Endothelial cell of umbilical vein (primary cell): Measurements from ENCODE around the gene GCGR. TPM values are rescaled to one million over a fixed set of nuclear protein-coding genes. Genes with fewer than 3 reads are reported as not detected.

Experiments
- BruUV-seq: library from RNA; stranded (reverse); fragments of 400-500 nt; replicated peaks from 2 replicates; lab custom pipeline; 2021; lab: Mats Ljungman, UMichigan
- CTCF ChIA-PET: fragments of 300-600, 350-600 bp; sonication (Branson Sonifier 250); formaldehyde crosslinking; loops from one replicate; lab custom pipeline; 2021; ENCODE audit warnings: antibody characterized with exemption, inconsistent platforms; lab: Charles Lee
- POLR2A ChIA-PET: fragments of 300-600, 350-600 bp; sonication (Branson Sonifier 250); formaldehyde crosslinking; loops from one replicate; lab custom pipeline; 2021; ENCODE audit warnings: antibody characterized with exemption, inconsistent platforms; lab: Charles Lee
- DNase-seq: peaks from one replicate; pipeline ENCODE4 v3.0.0-alpha.2; 2011; ENCODE audit warnings: low read depth, low spot score
- FAIRE-seq: peaks from 2 replicates; lab custom pipeline; 2011; peaks lifted over from hg19 to GRCh38; lab: Jason Lieb, UNC
- H2AFZ ChIP-seq: 2 replicates; pipeline ENCODE4 v1.6.0; 2012; ENCODE audit warnings: low read depth, low read length, control low read depth, inconsistent platforms
- H3K27ac ChIP-seq: 2 replicates; pipeline ENCODE4 v1.5.1; 2011; ENCODE audit warnings: low read depth, mild to moderate bottlenecking, control low read depth, low read length, moderate library complexity; ENCODE audit not compliant: insufficient read depth
- H3K27me3 ChIP-seq, 2 experiments: 2 replicates each; pipeline versions ENCODE4 v1.6.0 to v1.6.1; 2011; ENCODE audit warnings: low read length in 2 of 2, mixed read lengths in 1 of 2; ENCODE audit not compliant: control insufficient read depth in 2 of 2, insufficient read depth in 2 of 2
- H3K36me3 ChIP-seq, 2 experiments: 2 replicates in 1 of 2; 3 replicates in 1 of 2; pipeline ENCODE4 v1.5.1; 2011; ENCODE audit warnings: low read length in 2 of 2, mild to moderate bottlenecking in 1 of 2, moderate library complexity in 1 of 2; ENCODE audit not compliant: control insufficient read depth in 2 of 2, insufficient read depth in 2 of 2; ENCODE audit errors: extremely low read depth in 1 of 2
- H3K4me1 ChIP-seq: 3 replicates; pipeline ENCODE4 v1.5.1; 2011; ENCODE audit warnings: mild to moderate bottlenecking, low read length; ENCODE audit not compliant: control insufficient read depth, insufficient read depth; ENCODE audit errors: extremely low read depth
- H3K4me2 ChIP-seq: 2 replicates; pipeline ENCODE4 v1.6.1; 2011; ENCODE audit warnings: low read length, control low read depth, mixed read lengths; ENCODE audit not compliant: insufficient read depth
- H3K4me3 ChIP-seq, 3 experiments: fragments of 200-600 bp in 1 of 3; sonication (generic), shearing (Covaris generic) in 1 of 3; replicated peaks in 1 of 3; 2 replicates each; pipeline ENCODE4 v1.5.1; 2011 to 2016; ENCODE audit warnings: control low read depth in 3 of 3, low read length in 3 of 3, mild to moderate bottlenecking in 2 of 3, inconsistent platforms in 1 of 3, low read depth in 1 of 3, moderate library complexity in 1 of 3; ENCODE audit not compliant: insufficient read depth in 1 of 3
- H3K79me2 ChIP-seq: 2 replicates; pipeline ENCODE4 v1.6.0; 2012; ENCODE audit warnings: low read length, inconsistent platforms; ENCODE audit not compliant: control insufficient read depth, insufficient read depth
- H3K9ac ChIP-seq: replicated peaks from 2 replicates; pipeline ENCODE3; 2011; ENCODE audit warnings: low read length, control low read depth; ENCODE audit not compliant: insufficient read depth; ENCODE audit errors: extremely low read depth
- H3K9me1 ChIP-seq: replicated peaks from 3 replicates; pipeline ENCODE4 v1.6.0; 2011; ENCODE audit warnings: mild to moderate bottlenecking, low read length; ENCODE audit not compliant: control insufficient read depth, insufficient read depth; ENCODE audit errors: extremely low read depth
- H3K9me3 ChIP-seq: replicated peaks from 2 replicates; pipeline ENCODE4 v1.5.1; 2012; ENCODE audit warnings: low read length, inconsistent platforms; ENCODE audit not compliant: control insufficient read depth, insufficient read depth
- H4K20me1 ChIP-seq: replicated peaks from 2 replicates; pipeline ENCODE3; 2011; ENCODE audit warnings: mild to moderate bottlenecking, low read length; ENCODE audit not compliant: control insufficient read depth, insufficient read depth; ENCODE audit errors: extremely low read depth
- CTCF ChIP-seq, 2 donors: IDR thresholded peaks; 1 replicate in 1 of 2; 2 replicates in 1 of 2; pipeline ENCODE4 v1.5.1; 2011; ENCODE audit warnings: low read length in 2 of 2, mild to moderate bottlenecking in 2 of 2, moderate library complexity in 2 of 2, control low read depth in 1 of 2, inconsistent platforms in 1 of 2, low read depth in 1 of 2; ENCODE audit not compliant: insufficient read depth in 1 of 2; ENCODE audit errors: extremely low read depth in 1 of 2
- EZH2 ChIP-seq: IDR thresholded peaks from 2 replicates; pipeline ENCODE4 v1.6.1; 2012; ENCODE audit warnings: borderline replicate concordance, low read depth, mild to moderate bottlenecking, moderate library complexity, low read length, inconsistent platforms; ENCODE audit not compliant: severe bottlenecking
- FOS ChIP-seq: IDR thresholded peaks from 2 replicates; pipeline ENCODE4 v1.6.1; 2011; ENCODE audit warnings: mild to moderate bottlenecking, low read length, moderate library complexity, borderline replicate concordance; ENCODE audit not compliant: insufficient read depth
- GATA2 ChIP-seq: IDR thresholded peaks from 2 replicates; pipeline ENCODE4 v1.7.0; 2011; ENCODE audit warnings: low read depth, mild to moderate bottlenecking, moderate library complexity, mixed read lengths, low read length; ENCODE audit not compliant: insufficient read length, insufficient read depth
- JUN ChIP-seq: IDR thresholded peaks from 2 replicates; pipeline ENCODE4 v1.6.1; 2011; ENCODE audit warnings: borderline replicate concordance, low read depth; ENCODE audit not compliant: insufficient read length, insufficient read depth
- MAX ChIP-seq: IDR thresholded peaks from 2 replicates; pipeline ENCODE4 v1.6.1; 2011; ENCODE audit not compliant: insufficient read depth, insufficient read length
- MYC ChIP-seq: IDR thresholded peaks from one replicate; pipeline ENCODE4 v1.6.1; 2011; ENCODE audit warnings: mild to moderate bottlenecking, low read depth, low read length
- POLR2A ChIP-seq: IDR thresholded peaks from 2 replicates; pipeline ENCODE4 v1.6.1; 2012; ENCODE audit warnings: low read depth, mild to moderate bottlenecking, control low read depth, low read length
- POLR2AphosphoS5 ChIP-seq: IDR thresholded peaks from 2 replicates; pipeline ENCODE4 v1.6.1; 2012; ENCODE audit warnings: low read depth, mild to moderate bottlenecking, control low read depth, low read length, moderate library complexity; ENCODE audit not compliant: insufficient read depth
- dilution Hi-C: fragments of 300-500 bp; cut with MboI; formaldehyde crosslinking; loops from one replicate; pipeline ENCODE4 v1.15.0; 2019; ENCODE audit warnings: low sequenced_read_pairs; ENCODE audit not compliant: extremely low pct_ligation_motif_present
- intact Hi-C: fragments of 100-400 bp; cut with micrococcal nuclease; formaldehyde crosslinking; loops from one replicate; pipeline ENCODE4 v1.10.0; 2022
- polyA plus RNA-seq, 4 experiments: library from polyadenylated mRNA; depleted of rRNA in 3 of 4; stranded (reverse) in 3 of 4; unstranded in 1 of 4; fragments of >200 nt; gene quantifications; 2 replicates each; pipeline versions ENCODE4 v1.2.1 to v1.2.3, GENCODE V29; 2011 to 2012; ENCODE audit warnings: missing spikeins in 1 of 4
- total RNA-seq: library from RNA; stranded (reverse); gene quantifications from 2 replicates; pipeline ENCODE4 v1.2.3, GENCODE V29; 2021

GCGR gene
- total and polyA plus RNA-seq, 2 donors (not counting 3 experiments of a cell fraction or from before 2014, with no cell fraction given) = not detected

DNA sequence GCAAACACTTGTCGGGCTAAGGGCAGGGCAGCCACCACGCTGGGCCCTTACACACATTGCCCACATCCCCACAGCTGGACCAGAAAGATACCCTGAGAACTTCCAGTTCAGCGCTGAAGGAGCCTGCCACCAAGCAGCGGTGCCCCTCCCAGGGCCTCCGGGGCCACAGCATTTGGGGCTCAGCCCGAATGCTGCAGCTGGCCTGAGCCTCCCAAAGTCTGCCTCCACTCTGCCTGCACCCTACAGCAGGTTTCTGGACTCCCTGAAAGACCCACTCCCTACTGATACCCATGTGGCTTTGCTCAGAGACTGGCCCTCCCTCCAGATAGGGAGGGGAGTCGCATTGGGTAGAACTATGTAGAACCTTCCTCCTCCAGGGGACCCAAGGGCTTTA, 27.6 kb downstream of the GCGR start:
- H3K27me3 ChIP-seq = no peaks in the 10 kb centered on the region
- H4K20me1 ChIP-seq = no peaks in the 10 kb centered on the region
- H3K4me1 ChIP-seq = peaks cover 11% of the 10 kb centered on the region
- dilution Hi-C loops (no loop called here), intact Hi-C loops (no loop called here)
- no TSS peak for BruUV-seq
- POLR2A ChIA-PET = no interaction called here
- no peaks in the 10 kb centered on the region for H3K9me3 ChIP-seq
- H3K36me3 ChIP-seq = peaks cover 0 to 1% of the 10 kb centered on the region in 2 experiments
- no peak overlapping the region for H3K4me3 ChIP-seq
- H3K27ac ChIP-seq = no peak overlapping the region
- H2AFZ ChIP-seq = no peak overlapping the region
- H3K9ac ChIP-seq = no peak overlapping the region
- no peak overlapping the region for H3K4me2 ChIP-seq
- no peaks in the 10 kb centered on the region for H3K9me1 ChIP-seq
- no peak for DNase-seq
- CTCF ChIA-PET = interaction anchor here (2.5 kb wide), 1 partner anchor 10 kb away, joined by 20 read pairs; no protein-coding TSS in a partner anchor
- no peak for TF ChIP-seq FOS
- TF ChIP-seq MAX = no peak
- TF ChIP-seq MYC = no peak
- no peak for TF ChIP-seq GATA2
- TF ChIP-seq POLR2A = no peak
- no peak for TF ChIP-seq CTCF (IDR thresholded peaks at IDR 0.05; ENCODE audit: extremely low read depth in 1 of 2, insufficient read depth in 1 of 2, low read depth in 1 of 2, low read length in 2 of 2)
- TF ChIP-seq JUN = no peak
- TF ChIP-seq POLR2AphosphoS5 = no peak
- no peak for TF ChIP-seq EZH2
- H3K79me2 ChIP-seq = peaks cover 9% of the 10 kb centered on the region
- no peak for FAIRE-seq
